ENCODE measurements around the gene IL1R1. TPM values are rescaled to one million over a fixed set of nuclear protein-coding genes. Genes with fewer than 3 reads are reported as not detected.

Gene IL1R1
- total RNA-seq, 1 donor from 2014 or later, result 1.0 TPM

GRCh38 chr2:102226612-102227391 lies 84.3 kb downstream of the IL1R1 start:
- Mint-ChIP-seq H3K9me3 (ENCODE audit: unreplicated experiment) (no peaks in the 10 kb centered on the region), H3K4me3 (ENCODE audit: unreplicated experiment) (no peak overlapping the region), H3K27me3 (ENCODE audit: unreplicated experiment) (peaks cover 2% of the 10 kb centered on the region), H3K36me3 (ENCODE audit: low read depth, unreplicated experiment) (no peaks in the 10 kb centered on the region), H3K4me1 (ENCODE audit: unreplicated experiment) (peaks cover 30% of the 10 kb centered on the region), H3K27ac (ENCODE audit: unreplicated experiment) (peak overlapping the region; percentile 53)
- DNase-seq (ENCODE audit: low spot score), result no peak
- no peak for TF ChIP-seq CTCF (IDR thresholded peaks at IDR 0.05; ENCODE audit: unreplicated experiment)

- Mint-ChIP-seq H3K27me3 (ENCODE audit: unreplicated experiment) (peaks cover 2% of the 10 kb centered on the region), H3K4me1 (ENCODE audit: unreplicated experiment) (peaks cover 28% of the 10 kb centered on the region), H3K4me3 (ENCODE audit: unreplicated experiment) (no peak overlapping the region), H3K36me3 (ENCODE audit: low read depth, unreplicated experiment) (no peaks in the 10 kb centered on the region), H3K9me3 (ENCODE audit: unreplicated experiment) (no peaks in the 10 kb centered on the region), H3K27ac (ENCODE audit: unreplicated experiment) (no peak overlapping the region)
- no peak for TF ChIP-seq CTCF (IDR thresholded peaks at IDR 0.05; ENCODE audit: unreplicated experiment)
- DNase-seq (ENCODE audit: low spot score), result no peak
Observed at GRCh38 chr2:102229141-102229769, 86.7 kb downstream of the IL1R1 start.

Other genes with a start within 250 kb of the IL1R1 start
- not detected for gene IL1R2, start 150.8 kb upstream of the IL1R1 start, total RNA-seq (ENCODE audit: unreplicated experiment)
- gene IL1RL2, start 44.3 kb downstream of the IL1R1 start, total RNA-seq (ENCODE audit: unreplicated experiment), result not detected
- gene IL1RL1, start 168.8 kb downstream of the IL1R1 start, total RNA-seq (ENCODE audit: unreplicated experiment), result 0.10 TPM
- 0.51 TPM for gene IL18R1, start 213.1 kb downstream of the IL1R1 start, total RNA-seq (ENCODE audit: unreplicated experiment)